Activated CD8-positive, alpha-beta memory T cell treated with anti-CD3 and anti-CD28 coated beads, Interleukin-2, amount 50 U/mL, for 1 hour (primary cell): Measurements from ENCODE around the gene EXTL1.

Source experiments
- DNase-seq: peaks from one replicate; pipeline ENCODE4 v3.0.0-alpha.2; 2020; ENCODE audit errors: extremely low read depth

The EXTL1 gene

GRCh38 chr1:25996966-25997827, 24.4 kb upstream of the EXTL1 start:
- DNase-seq, result no peak

DNA sequence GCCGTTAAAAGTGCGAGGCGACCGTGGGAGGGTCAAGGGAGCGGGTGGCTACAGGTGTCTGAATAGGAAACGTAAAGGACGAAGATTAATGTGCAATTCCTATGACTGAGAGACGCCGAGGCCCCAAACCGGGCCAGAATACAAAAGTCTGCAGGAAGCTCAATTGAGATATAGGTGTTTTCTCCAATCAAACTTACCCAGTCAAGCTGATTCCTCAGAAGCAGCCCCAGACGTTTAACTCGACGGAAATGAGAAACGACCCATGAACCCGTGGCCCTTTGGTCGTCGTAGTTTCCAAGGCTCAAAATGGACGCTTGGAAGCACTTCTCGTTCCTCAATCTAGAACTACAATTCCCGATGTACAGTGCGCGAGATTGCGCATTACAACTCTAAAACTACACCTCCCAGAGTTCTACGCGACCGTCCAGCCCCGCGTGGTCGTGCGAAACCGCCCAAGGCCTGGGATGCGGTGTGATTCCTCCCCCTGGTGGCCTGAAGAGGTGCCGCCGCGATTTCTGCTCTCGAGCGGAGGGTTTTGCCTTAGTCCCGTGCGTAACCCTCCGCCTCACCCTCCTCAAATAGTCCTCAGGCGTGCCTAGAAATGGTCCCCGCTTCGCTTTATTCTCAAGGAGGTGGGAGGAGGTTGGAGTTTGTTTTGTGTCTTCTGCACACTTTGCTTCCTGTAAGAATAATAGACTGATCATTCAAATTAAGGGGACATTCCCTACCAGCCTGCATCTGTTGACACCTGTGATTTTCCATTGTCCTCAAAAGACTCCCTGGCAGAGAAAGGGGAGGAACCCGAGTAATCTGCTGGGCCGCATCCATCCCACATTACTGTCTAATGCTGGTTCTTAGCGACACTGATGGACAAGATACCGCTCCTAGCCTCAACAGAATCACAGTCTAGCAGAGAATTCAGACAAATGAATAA, 23.5 kb upstream of the EXTL1 start, which contains the start of gene PAFAH2:
TSS of gene PAFAH2 (minus strand) at position 236 of the 934 bp plus-strand sequence. CDS start 7,247 bp downstream, outside the sequence.
- peak; percentile 94 for DNase-seq

DNA sequence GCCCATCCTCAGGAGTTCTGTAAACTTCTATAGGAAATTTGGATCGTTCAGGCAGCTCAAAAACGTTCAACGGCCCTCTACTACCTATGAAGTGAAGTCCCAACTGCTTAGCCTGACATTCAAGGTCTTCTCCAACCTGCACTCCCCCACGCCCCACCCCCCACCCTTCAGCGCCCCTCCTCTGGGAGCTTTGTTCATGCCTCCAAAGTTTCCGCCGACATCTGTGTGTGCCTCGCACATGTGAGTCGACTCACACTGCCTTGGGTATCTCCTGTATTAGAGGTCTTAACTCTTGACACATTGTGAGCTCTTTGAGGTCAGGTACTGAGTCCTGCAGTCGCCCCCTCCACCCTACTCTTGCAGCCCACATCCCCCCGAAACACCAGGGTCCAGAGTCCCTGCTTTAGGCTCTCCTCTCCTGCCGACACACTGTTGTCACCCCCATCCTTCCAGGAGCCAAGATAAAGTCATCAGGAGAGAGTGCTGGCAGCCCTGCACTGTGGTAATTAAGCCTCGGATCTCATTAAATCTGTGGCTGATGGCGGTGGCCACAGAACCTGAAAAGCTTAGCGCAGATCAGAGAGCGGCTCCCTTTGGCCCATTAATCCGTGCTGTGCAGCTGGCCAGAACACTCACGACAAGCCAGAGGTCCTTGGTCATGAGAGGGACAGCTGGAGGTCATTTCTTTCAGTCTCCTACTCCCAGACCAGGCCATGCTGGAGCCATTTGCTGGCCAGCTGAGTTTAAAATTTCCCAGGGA, 22.4 kb upstream of the EXTL1 start:
- DNase-seq, result no peak

- DNase-seq, result no peak
Observed at GRCh38 chr1:26003262-26003661, 18.3 kb upstream of the EXTL1 start.

GRCh38 chr1:26003756-26004155, 17.8 kb upstream of the EXTL1 start:
- no peak for DNase-seq

GRCh38 chr1:26005434-26006105, 16.0 kb upstream of the EXTL1 start:
- DNase-seq, result no peak

GRCh38 chr1:26006710-26007109, 14.9 kb upstream of the EXTL1 start:
- no peak for DNase-seq

DNA sequence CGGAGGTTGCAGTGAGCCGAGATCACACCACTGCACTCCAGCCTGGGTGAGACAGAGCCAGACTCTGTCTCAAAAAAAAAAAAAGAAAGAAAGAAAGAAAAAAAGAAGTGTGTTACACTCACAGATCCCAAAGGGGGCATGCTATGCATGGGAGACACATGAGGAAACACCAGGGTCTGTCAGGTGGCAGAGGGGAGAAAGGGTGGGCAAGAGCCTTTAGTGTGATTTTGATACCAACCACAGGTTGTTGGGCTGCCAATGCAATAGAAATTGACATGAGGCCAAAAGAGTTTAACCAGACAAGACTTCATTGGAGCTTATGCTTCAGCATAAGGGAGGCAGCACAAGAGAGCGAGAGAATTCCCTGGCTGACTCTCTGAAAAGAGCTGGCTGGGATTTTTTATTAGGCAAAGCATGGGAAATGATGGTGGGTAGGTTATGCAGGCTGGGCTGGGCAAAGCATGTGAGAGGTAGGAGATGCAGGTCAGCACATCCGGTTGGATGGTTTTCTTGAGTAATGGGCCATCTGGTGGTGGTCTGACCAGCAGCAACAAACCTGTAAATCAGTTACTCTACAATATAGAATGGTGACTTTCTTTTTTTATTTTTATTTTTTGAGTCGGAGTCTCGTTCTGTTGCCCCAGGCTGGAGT, 11.7 kb upstream of the EXTL1 start:
- no peak for DNase-seq

DNA sequence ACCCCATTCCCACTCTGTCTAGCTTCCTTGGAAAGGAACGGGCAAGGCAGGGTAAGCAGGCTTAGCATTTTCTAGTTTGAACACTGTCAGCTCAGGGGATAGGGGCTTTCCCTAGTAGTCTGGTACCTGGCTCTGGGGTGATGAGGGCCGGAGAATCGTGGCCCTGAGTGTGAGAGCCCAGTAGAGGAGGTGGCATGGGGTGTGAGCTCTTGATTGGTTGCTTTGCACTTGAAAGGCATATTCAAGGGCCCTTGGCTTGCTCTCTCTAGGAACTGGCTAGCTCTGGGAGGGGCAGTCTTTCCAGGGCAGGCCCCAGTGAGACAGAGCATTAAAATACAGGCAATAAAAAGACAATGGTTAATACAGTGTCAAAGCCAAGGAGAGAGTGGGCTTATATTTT, 10.8 kb upstream of the EXTL1 start:
- DNase-seq, result no peak

GRCh38 chr1:26012864-26013263, 8.7 kb upstream of the EXTL1 start:
- no peak for DNase-seq

DNA sequence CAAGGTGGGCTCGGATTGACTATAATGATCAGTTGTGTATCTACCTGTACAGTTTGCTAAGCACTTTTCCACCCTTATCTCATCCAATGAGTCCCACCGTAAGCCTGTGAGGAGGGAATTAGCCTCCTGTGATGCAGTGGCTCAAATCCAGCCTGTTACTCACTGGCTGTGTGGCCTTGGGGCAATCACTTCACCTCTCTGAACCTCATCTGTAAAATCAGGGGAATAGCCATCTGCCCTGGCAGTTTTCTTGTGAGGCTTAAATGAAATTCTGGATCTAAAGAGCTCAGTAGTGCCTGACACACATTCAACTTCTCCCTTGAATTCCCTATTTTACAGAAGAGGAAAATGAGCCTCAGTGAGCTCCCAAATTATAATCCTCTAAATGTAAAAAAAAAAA, 7.4 kb upstream of the EXTL1 start:
- DNase-seq, result no peak

- DNase-seq, result no peak
Observed at GRCh38 chr1:26015358-26015757, 6.2 kb upstream of the EXTL1 start.

- no peak for DNase-seq
Observed at GRCh38 chr1:26016258-26016952, 5.2 kb upstream of the EXTL1 start.

- DNase-seq, result no peak
Observed at GRCh38 chr1:26016953-26017545, 4.5 kb upstream of the EXTL1 start.

GRCh38 chr1:26017606-26018005, 4.0 kb upstream of the EXTL1 start:
- no peak for DNase-seq

GRCh38 chr1:26019641-26020315, 1.8 kb upstream of the EXTL1 start:
- DNase-seq, result no peak

- no peak for DNase-seq
Observed at GRCh38 chr1:26020330-26020768, 1.2 kb upstream of the EXTL1 start.

GRCh38 chr1:26020941-26021646, 481 bp upstream of the EXTL1 start:
- no peak for DNase-seq
